HepG2 (cell line): Measurements from ENCODE around the gene CELF4. TPM values are rescaled to one million over a fixed set of nuclear protein-coding genes. Genes with fewer than 3 reads are reported as not detected.

ENCODE experiments used
- CBX5 ChIP-seq: sonication (generic); formaldehyde crosslinking; IDR thresholded peaks from 2 replicates; pipeline ENCODE4 v1.4.0; 2020; ENCODE audit warnings: missing genetic modification reagents, borderline replicate concordance
- ELF1 ChIP-seq: sonication (generic); formaldehyde crosslinking; IDR thresholded peaks from 2 replicates; pipeline ENCODE4 v1.4.0; 2020; ENCODE audit warnings: missing genetic modification reagents
- FUBP1 ChIP-seq: sonication (generic); formaldehyde crosslinking; IDR thresholded peaks from 2 replicates; pipeline ENCODE4 v1.5.1; 2020; ENCODE audit warnings: missing genetic modification reagents, mild to moderate bottlenecking, borderline replicate concordance
- GATA4 ChIP-seq: sonication (generic); IDR thresholded peaks from 2 replicates; pipeline ENCODE4 v1.6.1; 2016; ENCODE audit warnings: antibody characterized with exemption, low read depth, borderline replicate concordance
- IRF2 ChIP-seq: IDR thresholded peaks from 2 replicates; pipeline ENCODE4 v1.6.1; 2018; ENCODE audit warnings: missing genetic modification reagents, missing compliant biosample characterization
- KDM3A ChIP-seq: IDR thresholded peaks from 2 replicates; pipeline ENCODE4 v1.6.1; 2018; ENCODE audit warnings: low read depth, missing compliant biosample characterization
- KIAA2018 ChIP-seq: sonication (generic); formaldehyde crosslinking; IDR thresholded peaks from 2 replicates; pipeline ENCODE4 v1.5.0; 2020; ENCODE audit warnings: mild to moderate bottlenecking, missing genetic modification reagents, borderline replicate concordance
- MBD4 ChIP-seq: IDR thresholded peaks from 2 replicates; pipeline ENCODE4 v1.6.1; 2012; ENCODE audit warnings: low read length, inconsistent platforms, borderline replicate concordance
- NFYC ChIP-seq: IDR thresholded peaks from 2 replicates; pipeline ENCODE4 v1.6.1; 2016; ENCODE audit warnings: missing genetic modification reagents, missing compliant biosample characterization
- PLRG1 ChIP-seq: fragments of 450-650 bp; conservative IDR thresholded peaks from 2 replicates; pipeline ENCODE4 v1.6.1; 2016
- REL ChIP-seq: sonication (generic); formaldehyde crosslinking; conservative IDR thresholded peaks from 2 replicates; pipeline ENCODE4 v1.8.0; 2022; ENCODE audit warnings: mild to moderate bottlenecking, missing genetic modification reagents, moderate library complexity
- SKIL ChIP-seq: sonication (generic); formaldehyde crosslinking; IDR thresholded peaks from 2 replicates; pipeline ENCODE4 v1.8.0; 2022; ENCODE audit warnings: missing genetic modification reagents, mild to moderate bottlenecking, moderate library complexity, borderline replicate concordance
- TBP ChIP-seq: sonication (generic); formaldehyde crosslinking; IDR thresholded peaks from 2 replicates; pipeline ENCODE4 v1.5.0; 2020; ENCODE audit warnings: missing genetic modification reagents
- YEATS2 ChIP-seq: sonication (generic); formaldehyde crosslinking; IDR thresholded peaks from 2 replicates; pipeline ENCODE4 v1.4.0; 2020; ENCODE audit warnings: missing genetic modification reagents, borderline replicate concordance
- ZNF329 ChIP-seq: sonication (generic); formaldehyde crosslinking; IDR thresholded peaks from 2 replicates; pipeline ENCODE4 v1.9.0; 2021; ENCODE audit warnings: low read depth, mild to moderate bottlenecking, missing genetic modification reagents
- ZNF484 ChIP-seq: sonication (generic); formaldehyde crosslinking; IDR thresholded peaks from 2 replicates; pipeline ENCODE4 v1.5.1; 2020; ENCODE audit warnings: mild to moderate bottlenecking, low read depth, missing genetic modification reagents, borderline replicate concordance
- ZNF550 ChIP-seq: sonication (generic); formaldehyde crosslinking; IDR thresholded peaks from 2 replicates; pipeline ENCODE4 v1.4.0; 2020; ENCODE audit warnings: mild to moderate bottlenecking, missing genetic modification reagents, borderline replicate concordance
- ZNF777 ChIP-seq: sonication (generic); formaldehyde crosslinking; IDR thresholded peaks from 2 replicates; pipeline ENCODE4 v1.4.0; 2020; ENCODE audit warnings: missing genetic modification reagents
- ZNF878 ChIP-seq: sonication (generic); formaldehyde crosslinking; IDR thresholded peaks from 2 replicates; pipeline ENCODE4 v1.8.1; 2023; ENCODE audit warnings: mild to moderate bottlenecking, missing genetic modification reagents, moderate library complexity
- polyA plus RNA-seq, 8 experiments: library from polyadenylated mRNA; depleted of rRNA in 3 of 8; stranded (reverse) in 7 of 8; unstranded in 1 of 8; fragments of >200 nt; fragmentation: Illumina TruSeq in 4 of 8; extraction: Trizol in 4 of 8; gene quantifications; 2 replicates each; pipeline versions ENCODE4 v1.2.1 to v1.2.3, GENCODE V29; 2011 to 2016; ENCODE audit warnings: low read depth in 4 of 8, missing spikeins in 1 of 8, mixed read lengths in 1 of 8; ENCODE audit not compliant: insufficient read depth in 1 of 8
- total RNA-seq, 5 experiments: library from RNA; depleted of rRNA; stranded (reverse); fragments of >200 nt; fragmentation: Illumina TruSeq; extraction: Trizol; gene quantifications; 2 replicates each; pipeline ENCODE4 v1.2.3, GENCODE V29; 2016; ENCODE audit warnings: low read depth in 1 of 5

CELF4 gene
- total and polyA plus RNA-seq, 2 of the 13 experiments (the other 11 are each of a cell fraction or from before 2014, with no cell fraction given), result not detected

GRCh38 chr18:37270038-37270665 is 295.4 kb downstream of the CELF4 start (continued):
- TF ChIP-seq ZNF878 (peak; percentile 100), FUBP1 (CRISPR knock-in tag) (no peak), IRF2 (peak; percentile 99), NFYC (peak; percentile 73), CBX5 (peak; percentile 99), ZNF329 (CRISPR knock-in tag) (peak; percentile 97), ELF1 (CRISPR knock-in tag) (peak; percentile 77), REL (CRISPR knock-in tag) (peak; percentile 99), KIAA2018 (CRISPR knock-in tag) (peak; percentile 97), ZNF550 (CRISPR knock-in tag) (0 out of 2 replicates have a peak, but pooled peaks have one; percentile 90), ZNF777 (peak; percentile 95), KDM3A (CRISPR knock-in tag) (peak; percentile 100), PLRG1 (no peak), TBP (no peak), SKIL (CRISPR knock-in tag) (peak; percentile 96), ZNF484 (CRISPR knock-in tag) (peak; percentile 99; the same call in 1 of the 2 replicates), MBD4 (no peak), YEATS2 (peak; percentile 97), GATA4 (no peak)
